Upper lobe of right lung (tissue), 1 donor: ENCODE data around the gene MESD. TPM values are rescaled to one million over a fixed set of nuclear protein-coding genes. Genes with fewer than 3 reads are reported as not detected.

Experiments used
- ATAC-seq: fragments of 200-7000 bp; cut with Tn5 transposase; one replicate; pipeline ENCODE4 v1.9.1; 2020; ENCODE audit warnings: mild to moderate bottlenecking, moderate library complexity
- DNase-seq: peaks from one replicate; pipeline ENCODE4 v3.0.0-alpha.2; 2020
- H3K27ac ChIP-seq: fragments of 200-600 bp; one replicate; pipeline ENCODE4 v1.8.0; 2022
- H3K27me3 ChIP-seq: fragments of 200-600 bp; one replicate; pipeline ENCODE4 v1.8.0; 2022; ENCODE audit warnings: mild to moderate bottlenecking
- H3K36me3 ChIP-seq: fragments of 200-600 bp; one replicate; pipeline ENCODE4 v1.8.0; 2022
- H3K4me1 ChIP-seq: fragments of 200-600 bp; one replicate; pipeline ENCODE4 v1.8.0; 2022
- H3K4me3 ChIP-seq: fragments of 200-600 bp; one replicate; pipeline ENCODE4 v1.8.0; 2022; ENCODE audit warnings: mild to moderate bottlenecking
- H3K9me3 ChIP-seq: fragments of 200-600 bp; one replicate; pipeline ENCODE4 v1.8.0; 2022
- CTCF ChIP-seq: fragments of 200-600 bp; IDR thresholded peaks from one replicate; pipeline ENCODE4 v1.8.0; 2022; ENCODE audit warnings: antibody characterized with exemption
- intact Hi-C: fragments of 100-400 bp; cut with DNase I; formaldehyde crosslinking; loops from one replicate; pipeline ENCODE4 v1.11.0; 2022
- total RNA-seq: library from RNA; stranded (reverse); fragmentation: NEBNext Ultra II Directional; extraction: Animal tissue kit (Norgen Biotek cat#: 25700); gene quantifications from one replicate; pipeline ENCODE4 v1.2.1, GENCODE V29; 2021
- donor health status: DM: no; HTN: yes; CAD: no; lungs with severe emphysema.

MESD gene
- total RNA-seq, 1 donor from 2014 or later: 26.7 TPM

DNA sequence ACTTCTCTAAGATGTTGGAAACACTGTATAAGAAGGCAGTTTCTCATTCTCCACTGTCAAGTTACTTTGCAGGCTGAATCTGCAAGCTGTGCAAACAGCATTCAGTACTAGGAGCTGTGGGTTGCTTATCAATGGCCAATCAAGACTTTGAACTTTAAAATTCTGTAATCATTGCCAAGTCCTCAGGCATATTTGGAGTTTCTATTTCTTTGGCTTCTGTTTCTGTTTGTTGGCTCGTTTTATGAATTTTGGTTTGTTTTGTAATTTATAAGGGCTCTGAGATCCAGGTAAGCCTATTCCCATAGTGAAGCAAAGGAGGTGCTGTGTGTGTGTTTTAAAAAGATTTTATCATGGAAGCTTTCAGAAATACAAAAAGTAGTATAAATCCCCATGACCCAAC, 43.2 kb upstream of the MESD start:
- no peak for DNase-seq
- TF ChIP-seq CTCF: no peak
- Histone ChIP-seq H3K4me1 (peaks cover 11% of the 10 kb centered on the region), H3K36me3 (no peaks in the 10 kb centered on the region), H3K27ac (no peak overlapping the region), H3K4me3 (no peak overlapping the region), H3K27me3 (no peaks in the 10 kb centered on the region), H3K9me3 (no peaks in the 10 kb centered on the region)
- no peak for ATAC-seq
- intact Hi-C loops: no loop called here

GRCh38 chr15:81032355-81032754, 42.7 kb upstream of the MESD start:
- DNase-seq: no peak
- intact Hi-C loops: no loop called here
- no peaks in the 10 kb centered on the region for H3K36me3 ChIP-seq
- ATAC-seq: no peak
- no peaks in the 10 kb centered on the region for H3K27me3 ChIP-seq
- peaks cover 11% of the 10 kb centered on the region for H3K4me1 ChIP-seq
- no peaks in the 10 kb centered on the region for H3K9me3 ChIP-seq
- no peak for TF ChIP-seq CTCF
- H3K4me3 ChIP-seq: no peak overlapping the region
- H3K27ac ChIP-seq: no peak overlapping the region

DNA sequence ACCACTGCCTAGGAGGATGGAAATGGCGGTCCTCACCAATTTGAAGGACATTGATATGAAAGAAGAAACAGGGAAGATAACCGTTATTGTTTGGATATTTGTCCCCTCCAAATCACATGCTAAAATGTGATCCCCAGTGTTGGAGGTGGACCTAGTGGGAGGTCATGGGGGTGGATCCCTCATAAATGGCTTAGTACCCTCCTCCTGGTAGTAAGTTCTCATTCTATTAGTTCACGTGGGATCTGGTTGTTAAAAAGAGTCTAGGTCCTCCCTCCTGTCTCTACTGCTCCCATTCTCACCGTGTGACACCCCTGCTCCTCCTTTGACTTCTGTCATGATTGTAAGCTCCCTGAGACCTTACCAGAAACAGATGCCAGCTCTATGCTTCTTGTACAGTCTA, 41.6 kb upstream of the MESD start:
- ATAC-seq: no peak
- Histone ChIP-seq H3K36me3 (no peaks in the 10 kb centered on the region), H3K4me1 (peaks cover 11% of the 10 kb centered on the region), H3K4me3 (no peak overlapping the region), H3K27me3 (no peaks in the 10 kb centered on the region), H3K27ac (no peak overlapping the region), H3K9me3 (no peaks in the 10 kb centered on the region)
- intact Hi-C loops: no loop called here
- no peak for DNase-seq
- no peak for TF ChIP-seq CTCF

- no peaks in the 10 kb centered on the region for H3K9me3 ChIP-seq
- DNase-seq (no peak), ATAC-seq (peak; percentile 19)
- H3K36me3 ChIP-seq: no peaks in the 10 kb centered on the region
- H3K4me3 ChIP-seq: no peak overlapping the region
- intact Hi-C loops: no loop called here
- H3K4me1 ChIP-seq: peaks cover 11% of the 10 kb centered on the region
- H3K27me3 ChIP-seq: no peaks in the 10 kb centered on the region
- TF ChIP-seq CTCF: no peak
- H3K27ac ChIP-seq: no peak overlapping the region
These were observed 40.7 kb upstream of the MESD start for GRCh38 chr15:81030301-81030750.

GRCh38 chr15:81029414-81030300, 40.0 kb upstream of the MESD start:
- intact Hi-C loops: loop anchor here (10.0 kb wide), 1 partner anchor 55 kb away; no protein-coding TSS in a partner anchor
- ATAC-seq: peak; percentile 13
- no peaks in the 10 kb centered on the region for H3K9me3 ChIP-seq
- H3K4me3 ChIP-seq: no peak overlapping the region
- TF ChIP-seq CTCF: no peak
- peaks cover 11% of the 10 kb centered on the region for H3K4me1 ChIP-seq
- no peaks in the 10 kb centered on the region for H3K36me3 ChIP-seq
- H3K27me3 ChIP-seq: no peaks in the 10 kb centered on the region
- DNase-seq: no peak
- H3K27ac ChIP-seq: no peak overlapping the region
